Loucy (cell line): ENCODE measurements around the gene PARD3B.

Source experiments
- H2AFZ ChIP-seq: fragments of 200-600 bp; sonication (generic); 2 replicates; pipeline ENCODE4 v1.6.0; 2016; ENCODE audit warnings: antibody characterized with exemption, mild to moderate bottlenecking, low read length, moderate library complexity
- H3F3A ChIP-seq: fragments of 200-600 bp; 2 replicates; pipeline ENCODE4 v1.6.0; 2016; ENCODE audit warnings: antibody characterized with exemption, low read depth, mild to moderate bottlenecking
- H3K27me3 ChIP-seq: fragments of 200-600 bp; sonication (generic); 2 replicates; pipeline ENCODE4 v1.6.1; 2014; ENCODE audit warnings: low read length, mild to moderate bottlenecking; ENCODE audit not compliant: insufficient read depth, poor library complexity, severe bottlenecking
- H3K36me3 ChIP-seq: fragments of 200-600 bp; sonication (generic); 2 replicates; pipeline ENCODE4 v1.6.1; 2016; ENCODE audit warnings: low read length; ENCODE audit not compliant: insufficient read depth
- H3K4me1 ChIP-seq: fragments of 200-600 bp; sonication (generic); 2 replicates; pipeline ENCODE4 v1.5.1; 2014; ENCODE audit warnings: low read length, mild to moderate bottlenecking; ENCODE audit not compliant: insufficient read depth, poor library complexity, severe bottlenecking
- H3K4me2 ChIP-seq: fragments of 200-600 bp; sonication (generic); 2 replicates; pipeline ENCODE4 v1.6.0; 2014; ENCODE audit warnings: antibody characterized with exemption, low read length, low read depth, mild to moderate bottlenecking; ENCODE audit not compliant: poor library complexity, severe bottlenecking
- H3K4me3 ChIP-seq: fragments of 200-600 bp; sonication (generic); 2 replicates; pipeline ENCODE4 v1.5.1; 2014; ENCODE audit warnings: low read length, mild to moderate bottlenecking, mixed read lengths; ENCODE audit not compliant: poor library complexity, severe bottlenecking
- H3K79me2 ChIP-seq: fragments of 200-600 bp; sonication (generic); 2 replicates; pipeline ENCODE4 v1.6.1; 2014; ENCODE audit warnings: low read length; ENCODE audit not compliant: insufficient read depth
- H3K9ac ChIP-seq: fragments of 200-600 bp; sonication (generic); 2 replicates; pipeline ENCODE4 v1.6.0; 2014; ENCODE audit warnings: mild to moderate bottlenecking, low read depth, low read length, moderate library complexity; ENCODE audit not compliant: poor library complexity, severe bottlenecking
- H3K9me2 ChIP-seq: fragments of 200-600 bp; sonication (generic); replicated peaks from 2 replicates; pipeline ENCODE4 v1.6.1; 2016; ENCODE audit warnings: low read depth, low read length, mixed read lengths
- H3K9me3 ChIP-seq: fragments of 200-600 bp; sonication (generic); 2 replicates; pipeline ENCODE4 v1.6.1; 2014; ENCODE audit warnings: mild to moderate bottlenecking, antibody characterized with exemption, low read length, low read depth; ENCODE audit not compliant: insufficient read depth
- H4K20me1 ChIP-seq: fragments of 200-600 bp; sonication (generic); 2 replicates; pipeline ENCODE4 v1.6.0; 2014; ENCODE audit warnings: antibody characterized with exemption, low read length, mild to moderate bottlenecking; ENCODE audit not compliant: insufficient read depth, poor library complexity, severe bottlenecking
- CTCF ChIP-seq: fragments of 200-600 bp; sonication (generic); conservative IDR thresholded peaks from 2 replicates; pipeline ENCODE4 v1.5.1; 2014; ENCODE audit warnings: mild to moderate bottlenecking, antibody characterized with exemption, low read length
- EZH2phosphoT487 ChIP-seq: fragments of 200-600 bp; IDR thresholded peaks from 2 replicates; pipeline ENCODE4 v1.6.1; 2018; ENCODE audit warnings: antibody characterized with exemption, mild to moderate bottlenecking, moderate library complexity, borderline replicate concordance

The PARD3B gene

GRCh38 chr2:205612636-205613035, 1067.4 kb downstream of the PARD3B start:
- H3F3A ChIP-seq: no peaks in the 10 kb centered on the region
- no peak overlapping the region for H3K9ac ChIP-seq
- H3K4me1 ChIP-seq: peaks cover 14% of the 10 kb centered on the region
- no peaks in the 10 kb centered on the region for H4K20me1 ChIP-seq
- no peaks in the 10 kb centered on the region for H3K9me3 ChIP-seq
- H2AFZ ChIP-seq: no peak overlapping the region
- no peaks in the 10 kb centered on the region for H3K36me3 ChIP-seq
- H3K27me3 ChIP-seq: peaks cover 100% of the 10 kb centered on the region
- TF ChIP-seq EZH2phosphoT487 (peak; percentile 35; the same call in 1 of the 2 replicates), CTCF (no peak)
- H3K4me2 ChIP-seq: no peak overlapping the region
- H3K9me2 ChIP-seq: no peaks in the 10 kb centered on the region
- H3K4me3 ChIP-seq: no peak overlapping the region
- no peaks in the 10 kb centered on the region for H3K79me2 ChIP-seq

- Histone ChIP-seq H2AFZ (no peak overlapping the region), H3K9me2 (no peaks in the 10 kb centered on the region), H3K4me3 (no peak overlapping the region), H3K9ac (no peak overlapping the region), H3K27me3 (peaks cover 100% of the 10 kb centered on the region), H4K20me1 (no peaks in the 10 kb centered on the region), H3K79me2 (no peaks in the 10 kb centered on the region), H3K4me2 (no peak overlapping the region), H3K4me1 (peaks cover 14% of the 10 kb centered on the region), H3F3A (no peaks in the 10 kb centered on the region), H3K36me3 (no peaks in the 10 kb centered on the region), H3K9me3 (no peaks in the 10 kb centered on the region)
- no peak for TF ChIP-seq EZH2phosphoT487
- no peak for TF ChIP-seq CTCF
These were observed 1068.8 kb downstream of the PARD3B start for GRCh38 chr2:205613970-205614559.

- Histone ChIP-seq H3K9ac (no peak overlapping the region), H3K79me2 (no peaks in the 10 kb centered on the region), H3K4me1 (peaks cover 8% of the 10 kb centered on the region), H3K27me3 (peaks cover 99% of the 10 kb centered on the region), H2AFZ (no peak overlapping the region), H3K9me3 (no peaks in the 10 kb centered on the region), H3F3A (no peaks in the 10 kb centered on the region), H3K36me3 (no peaks in the 10 kb centered on the region), H4K20me1 (no peaks in the 10 kb centered on the region), H3K9me2 (no peaks in the 10 kb centered on the region), H3K4me3 (no peak overlapping the region), H3K4me2 (no peak overlapping the region)
- TF ChIP-seq CTCF (no peak), EZH2phosphoT487 (no peak)
These were observed 1069.7 kb downstream of the PARD3B start for GRCh38 chr2:205614965-205615364.
